PFSK-1 (cell line): ENCODE results near the gene SLC39A11.

Experiments used
- FOXP2 ChIP-seq: optimal IDR thresholded peaks from 2 replicates; pipeline ENCODE3; 2011; ENCODE audit warnings: borderline replicate concordance, control low read depth, inconsistent platforms; ENCODE audit not compliant: insufficient read depth; ENCODE audit errors: extremely low read length, extremely low read depth
- POLR2AphosphoS5 ChIP-seq: IDR thresholded peaks from 2 replicates; pipeline ENCODE4 v1.6.1; 2012; ENCODE audit warnings: low read depth, mild to moderate bottlenecking, control low read depth, low read length, moderate library complexity
- REST ChIP-seq, 2 experiments: IDR thresholded peaks; 2 replicates each; pipeline versions ENCODE4 v1.6.1 to v1.8.0; 2011 to 2012; ENCODE audit warnings: low read depth in 2 of 2, low read length in 2 of 2, control low read depth in 1 of 2, inconsistent platforms in 1 of 2, mild to moderate bottlenecking in 1 of 2, moderate library complexity in 1 of 2; ENCODE audit not compliant: insufficient read depth in 1 of 2
- SIN3A ChIP-seq: IDR thresholded peaks from 2 replicates; pipeline ENCODE4 v1.6.1; 2012; ENCODE audit warnings: mild to moderate bottlenecking, low read length, moderate library complexity, borderline replicate concordance; ENCODE audit not compliant: insufficient read depth
- TAF1 ChIP-seq: IDR thresholded peaks from 2 replicates; pipeline ENCODE4 v1.6.1; 2012; ENCODE audit warnings: low read length, control low read depth, borderline replicate concordance; ENCODE audit not compliant: insufficient read depth

Gene SLC39A11

GRCh38 chr17:73013816-73014663, 78.4 kb downstream of the SLC39A11 start:
- TF ChIP-seq POLR2AphosphoS5: no peak
- no peak for TF ChIP-seq REST (IDR thresholded peaks at IDR 0.05; ENCODE audit: insufficient read depth in 1 of 2, low read depth in 2 of 2, low read length in 2 of 2)
- no peak for TF ChIP-seq FOXP2

- TF ChIP-seq SIN3A (no peak), POLR2AphosphoS5 (no peak), TAF1 (no peak), REST (IDR thresholded peaks at IDR 0.05; ENCODE audit: insufficient read depth in 1 of 2, low read depth in 2 of 2, low read length in 2 of 2) (no peak), FOXP2 (no peak)
These were observed 79.2 kb downstream of the SLC39A11 start for GRCh38 chr17:73013301-73013700.

GRCh38 chr17:73011016-73011486, 81.4 kb downstream of the SLC39A11 start:
- TF ChIP-seq FOXP2 (no peak), SIN3A (no peak), TAF1 (no peak), REST (IDR thresholded peaks at IDR 0.05; ENCODE audit: insufficient read depth in 1 of 2, low read depth in 2 of 2, low read length in 2 of 2) (no peak), POLR2AphosphoS5 (no peak)

GRCh38 chr17:73010414-73010813, 82.1 kb downstream of the SLC39A11 start:
- TF ChIP-seq SIN3A (no peak), POLR2AphosphoS5 (no peak)

- TF ChIP-seq POLR2AphosphoS5 (no peak), TAF1 (no peak)
These were observed 85.1 kb downstream of the SLC39A11 start for GRCh38 chr17:73007407-73007806.

GRCh38 chr17:73005360-73005759, 87.1 kb downstream of the SLC39A11 start:
- TF ChIP-seq REST (IDR thresholded peaks at IDR 0.05; ENCODE audit: insufficient read depth in 1 of 2, low read depth in 2 of 2, low read length in 2 of 2): no peak
- no peak for TF ChIP-seq POLR2AphosphoS5
- TF ChIP-seq TAF1: no peak
- no peak for TF ChIP-seq FOXP2
- TF ChIP-seq SIN3A: no peak
